Uterus (tissue), 4 donors: ENCODE measurements around the gene RANBP3. TPM values are rescaled to one million over a fixed set of nuclear protein-coding genes. Genes with fewer than 3 reads are reported as not detected.

Source experiments
- DNase-seq, 2 donors: peaks; one replicate each; pipeline ENCODE4 v3.0.0-alpha.2; 2019 to 2020
- H3K27ac ChIP-seq, 2 donors: fragments of 200-600 bp; sonication (generic); 1 replicate in 1 of 2; 2 replicates in 1 of 2; pipeline ENCODE4 v1.5.1; 2016 to 2018
- H3K27me3 ChIP-seq, 2 donors: fragments of 200-600 bp; sonication (generic); one replicate each; pipeline ENCODE4 v1.5.1; 2018 to 2019; ENCODE audit warnings: control low read depth in 1 of 2
- H3K36me3 ChIP-seq, 2 donors: fragments of 200-600 bp; sonication (generic); one replicate each; pipeline ENCODE4 v1.5.1; 2019; ENCODE audit warnings: control low read depth in 1 of 2
- H3K4me1 ChIP-seq, 2 donors: fragments of 200-600 bp; sonication (generic); one replicate each; pipeline ENCODE4 v1.5.1; 2018 to 2019; ENCODE audit warnings: control low read depth in 1 of 2
- H3K4me3 ChIP-seq, 2 donors: fragments of 200-600 bp; sonication (generic); 1 replicate in 1 of 2; 2 replicates in 1 of 2; pipeline ENCODE4 v1.5.1; 2018 to 2019; ENCODE audit warnings: mild to moderate bottlenecking in 1 of 2
- H3K9me3 ChIP-seq, 2 donors: fragments of 200-600 bp; sonication (generic); one replicate each; pipeline ENCODE4 v1.5.1; 2019; ENCODE audit warnings: control low read depth in 1 of 2
- CTCF ChIP-seq, 4 experiments: fragments of 200-600 bp in 2 of 4; fragments of 450-650 bp in 2 of 4; sonication (generic) in 2 of 4; IDR thresholded peaks; one replicate each; pipeline ENCODE4 v1.5.1; 2016 to 2019; ENCODE audit warnings: antibody characterized with exemption in 4 of 4, mild to moderate bottlenecking in 2 of 4, moderate library complexity in 1 of 4
- POLR2A ChIP-seq, 2 donors: fragments of 450-650 bp; IDR thresholded peaks; one replicate each; pipeline ENCODE4 v1.6.1; 2016; ENCODE audit warnings: antibody characterized with exemption in 2 of 2, mild to moderate bottlenecking in 1 of 2, moderate library complexity in 1 of 2
- intact Hi-C: fragments of 100-400 bp; cut with DNase I; formaldehyde crosslinking; loops from one replicate; pipeline ENCODE4 v1.15.1; 2023; ENCODE audit warnings: low total_unique reads
- total RNA-seq, 4 donors: library from RNA; depleted of rRNA in 3 of 4; stranded (reverse); fragments of >200 nt in 3 of 4; gene quantifications; one replicate each; pipeline versions ENCODE4 v1.1.0 to v1.2.4, GENCODE V29; 2014 to 2023
- donor health status: DM: yes; HTN: yes; CAD: no.

The RANBP3 gene
- total RNA-seq, 4 donors from 2014 or later, result 40.9 to 98.1 (median 48.5) TPM

- peaks cover 0 to 8% of the 10 kb centered on the region in 2 donors for H3K4me1 ChIP-seq
- DNase-seq, result no peak
- H3K9me3 ChIP-seq, result no peaks in the 10 kb centered on the region
- intact Hi-C loops, result no loop called here
- H3K36me3 ChIP-seq, result no peaks in the 10 kb centered on the region
- peak overlapping the region; percentile 31 to 40 for H3K27ac ChIP-seq
- no peak overlapping the region for H3K4me3 ChIP-seq
- no peaks in the 10 kb centered on the region for H3K27me3 ChIP-seq
- no peak for TF ChIP-seq CTCF (IDR thresholded peaks at IDR 0.05)
- TF ChIP-seq POLR2A (IDR thresholded peaks at IDR 0.05), result no peak
Measured at GRCh38 chr19:5943045-5943444, 34.9 kb downstream of the RANBP3 start.

- intact Hi-C loops, result no loop called here
- DNase-seq, result no peak
- no peaks in the 10 kb centered on the region for H3K27me3 ChIP-seq
- H3K9me3 ChIP-seq, result no peaks in the 10 kb centered on the region
- peak overlapping the region in 1 of 2 donors; percentile 6 for H3K27ac ChIP-seq
- no peak for TF ChIP-seq CTCF (IDR thresholded peaks at IDR 0.05)
- no peak for TF ChIP-seq POLR2A (IDR thresholded peaks at IDR 0.05)
- no peaks in the 10 kb centered on the region for H3K36me3 ChIP-seq
- no peaks in the 10 kb centered on the region for H3K4me1 ChIP-seq
- no peak overlapping the region for H3K4me3 ChIP-seq
Measured at GRCh38 chr19:5941673-5942072, 36.3 kb downstream of the RANBP3 start.

GRCh38 chr19:5940260-5941208 lies 37.4 kb downstream of the RANBP3 start:
- Histone ChIP-seq H3K9me3 (no peaks in the 10 kb centered on the region), H3K4me1 (peaks cover 6 to 11% of the 10 kb centered on the region in 2 donors), H3K27me3 (no peaks in the 10 kb centered on the region), H3K27ac (no peak overlapping the region), H3K4me3 (no peak overlapping the region), H3K36me3 (no peaks in the 10 kb centered on the region)
- TF ChIP-seq CTCF (IDR thresholded peaks at IDR 0.05) (no peak), POLR2A (IDR thresholded peaks at IDR 0.05) (no peak)
- intact Hi-C loops, result no loop called here
- no peak for DNase-seq

- intact Hi-C loops, result no loop called here
- DNase-seq, result no peak
- no peak overlapping the region for H3K4me3 ChIP-seq
- peaks cover 20 to 33% of the 10 kb centered on the region in 2 donors for H3K4me1 ChIP-seq
- no peaks in the 10 kb centered on the region for H3K36me3 ChIP-seq
- TF ChIP-seq CTCF (IDR thresholded peaks at IDR 0.05), result no peak
- TF ChIP-seq POLR2A (IDR thresholded peaks at IDR 0.05), result no peak
- H3K9me3 ChIP-seq, result no peaks in the 10 kb centered on the region
- no peaks in the 10 kb centered on the region for H3K27me3 ChIP-seq
- H3K27ac ChIP-seq, result no peak overlapping the region
Measured at GRCh38 chr19:5937550-5937949, 40.4 kb downstream of the RANBP3 start.

- H3K27ac ChIP-seq, result peak overlapping the region; percentile 75 to 87
Measured at GRCh38 chr19:5936292-5936592, 41.7 kb downstream of the RANBP3 start.

More at GRCh38 chr19:5936292-5936592, 41.7 kb downstream of the RANBP3 start:
- Histone ChIP-seq H3K4me1 (peaks cover 20 to 33% of the 10 kb centered on the region in 2 donors), H3K9me3 (no peaks in the 10 kb centered on the region), H3K4me3 (no peak overlapping the region), H3K27me3 (no peaks in the 10 kb centered on the region), H3K36me3 (no peaks in the 10 kb centered on the region)
- intact Hi-C loops, result no loop called here
- no peak for DNase-seq
- no peak for TF ChIP-seq CTCF (IDR thresholded peaks at IDR 0.05)
- no peak for TF ChIP-seq POLR2A (IDR thresholded peaks at IDR 0.05)
